ENCODE measurements around the gene ASZ1.

ASZ1 gene

GRCh38 chr7:117401293-117402002, 25.8 kb downstream of the ASZ1 start:
- no peak for DNase-seq (ENCODE audit: low read depth)

GRCh38 chr7:117399820-117400422, 27.4 kb downstream of the ASZ1 start:
- no peak for DNase-seq (ENCODE audit: low read depth)

GRCh38 chr7:117395743-117396142, 31.6 kb downstream of the ASZ1 start:
- DNase-seq (ENCODE audit: low read depth), result no peak

DNA sequence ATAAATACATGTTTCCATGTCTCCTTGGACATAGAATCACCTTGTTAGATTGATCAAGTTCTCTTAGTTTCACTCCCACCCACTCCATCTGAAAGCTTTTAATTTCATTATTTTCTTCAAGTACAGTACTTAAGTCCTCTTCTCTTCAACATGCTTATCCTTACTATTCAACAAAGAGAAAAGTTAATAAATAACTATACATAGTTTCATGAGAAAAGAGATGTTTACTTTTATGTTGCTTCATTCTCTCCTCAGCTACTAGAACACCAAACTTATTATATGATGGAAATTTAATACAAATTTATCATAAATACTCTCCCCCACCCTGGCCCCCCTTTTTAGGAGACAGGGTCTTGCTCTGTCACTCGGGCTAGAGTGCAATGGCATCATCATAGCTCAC, 33.5 kb downstream of the ASZ1 start:
- DNase-seq (ENCODE audit: low read depth), result no peak

DNA sequence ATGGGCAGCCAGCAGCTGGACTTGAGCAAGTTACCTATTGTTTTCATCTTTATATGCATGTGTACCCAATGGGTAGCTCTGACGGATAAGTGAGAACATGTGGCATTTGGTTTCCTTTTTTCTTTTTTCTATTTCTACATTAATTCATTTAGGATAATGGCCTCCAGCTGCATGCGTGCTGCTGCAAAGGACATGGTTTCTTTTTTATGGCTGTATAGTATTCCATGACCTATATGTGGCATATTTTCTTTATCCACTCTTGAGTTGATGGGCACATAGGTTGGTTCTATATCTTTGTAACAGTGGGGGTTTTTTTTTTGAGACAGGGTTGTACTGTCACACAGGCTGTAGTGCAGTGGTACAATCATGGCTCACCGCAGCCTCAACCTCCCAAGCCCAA, 37.4 kb downstream of the ASZ1 start:
- DNase-seq (ENCODE audit: low read depth), result no peak

- no peak for DNase-seq (ENCODE audit: low read depth)
Measured at GRCh38 chr7:117386110-117386706, 41.1 kb downstream of the ASZ1 start.

DNA sequence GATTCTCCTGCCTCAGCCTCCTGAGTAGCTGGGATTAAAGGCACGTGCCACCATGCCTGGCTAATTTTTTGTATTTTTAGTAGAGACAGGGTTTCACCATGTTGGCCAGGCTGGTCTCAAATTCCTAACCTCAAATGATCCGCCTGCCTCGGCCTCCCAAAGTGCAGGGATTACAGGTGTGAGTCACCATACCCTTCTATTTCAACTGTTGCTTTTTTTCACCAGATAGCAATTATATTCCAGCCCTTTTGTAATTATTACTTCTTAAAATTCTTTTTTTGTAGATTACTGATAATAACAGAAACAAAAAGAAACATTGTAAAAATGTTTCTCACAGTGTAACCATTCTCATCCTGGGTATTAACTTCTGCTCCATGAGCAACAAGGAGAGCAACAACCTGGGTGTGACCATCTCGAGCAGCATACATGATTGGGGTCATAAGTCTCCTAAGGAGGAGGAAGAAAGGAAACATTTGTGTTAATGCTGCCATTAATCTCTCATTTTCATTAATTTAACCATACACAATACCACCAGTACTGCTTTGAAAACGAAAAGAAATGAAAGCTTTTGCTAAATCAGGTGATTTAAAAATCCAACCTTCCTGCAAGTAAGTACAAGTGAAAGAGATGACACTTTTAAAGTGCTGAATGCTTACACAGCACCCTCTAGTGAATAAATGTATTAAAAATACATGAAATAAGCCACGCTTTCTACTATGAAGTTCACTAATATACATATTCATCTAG, 41.8 kb downstream of the ASZ1 start:
- DNase-seq (ENCODE audit: low read depth), result no peak

GRCh38 chr7:117384688-117385362, 42.5 kb downstream of the ASZ1 start:
- DNase-seq (ENCODE audit: low read depth), result no peak

GRCh38 chr7:117383483-117384189, 43.7 kb downstream of the ASZ1 start:
- no peak for DNase-seq (ENCODE audit: low read depth)

DNA sequence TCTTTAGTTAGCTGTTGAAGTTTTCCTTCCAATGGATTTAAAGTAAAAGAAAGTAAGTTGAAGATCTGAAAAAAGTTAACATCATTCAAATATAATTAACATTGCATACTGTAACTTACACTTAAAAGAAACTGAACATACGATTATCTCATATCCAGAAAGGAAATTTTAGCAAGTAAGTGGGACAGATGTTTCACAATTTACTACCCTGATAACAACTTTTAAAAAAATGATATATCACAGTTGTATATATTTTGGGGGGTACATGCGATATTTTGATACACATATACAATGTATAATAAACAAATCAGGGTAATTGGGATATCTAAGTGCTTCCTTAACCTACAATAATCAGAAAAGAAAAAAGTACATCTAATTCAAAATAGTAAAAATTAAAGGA, 44.2 kb downstream of the ASZ1 start:
- DNase-seq (ENCODE audit: low read depth), result no peak

DNA sequence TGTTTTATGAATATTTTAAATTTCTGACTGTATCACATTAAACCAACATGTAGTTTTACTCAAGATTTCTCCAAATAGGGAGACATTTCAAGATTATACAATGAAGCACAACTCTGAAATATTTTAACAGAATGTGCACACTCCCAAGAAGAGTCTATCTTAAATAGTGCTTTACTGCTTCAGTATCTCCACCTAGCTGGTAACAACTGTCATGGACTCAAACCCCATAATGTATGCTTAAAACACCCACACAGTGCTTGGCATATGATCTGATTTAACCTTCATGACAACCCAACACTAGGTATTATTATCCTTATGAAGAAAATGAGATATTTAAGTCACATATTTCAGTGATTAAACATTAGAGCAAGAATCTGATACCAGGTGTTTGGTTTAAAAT, 45.9 kb downstream of the ASZ1 start:
- DNase-seq (ENCODE audit: low read depth), result no peak

GRCh38 chr7:117375380-117375779, 51.9 kb downstream of the ASZ1 start:
- DNase-seq (ENCODE audit: low read depth), result no peak

DNA sequence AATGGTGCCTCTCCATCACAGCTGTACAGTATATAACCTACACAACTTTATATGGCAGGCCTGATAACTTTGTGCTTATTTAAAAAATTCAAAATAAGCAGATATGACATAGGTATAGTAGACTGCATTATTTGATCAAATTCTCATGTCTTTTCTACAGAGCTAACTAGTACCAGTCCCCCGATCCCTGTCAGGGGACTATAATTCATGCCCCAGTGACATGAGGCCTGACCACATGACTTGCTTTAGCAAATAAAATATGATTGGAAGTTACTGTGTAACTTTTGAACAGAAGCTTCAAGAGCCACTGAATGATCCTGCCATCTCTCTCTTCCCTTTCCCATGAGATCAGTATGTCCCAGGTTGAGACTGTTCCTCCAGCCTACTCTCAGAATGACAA, 55.2 kb downstream of the ASZ1 start:
- DNase-seq (ENCODE audit: low read depth), result no peak

GRCh38 chr7:117364339-117365080, 62.8 kb downstream of the ASZ1 start:
- DNase-seq (ENCODE audit: low read depth), result no peak

DNA sequence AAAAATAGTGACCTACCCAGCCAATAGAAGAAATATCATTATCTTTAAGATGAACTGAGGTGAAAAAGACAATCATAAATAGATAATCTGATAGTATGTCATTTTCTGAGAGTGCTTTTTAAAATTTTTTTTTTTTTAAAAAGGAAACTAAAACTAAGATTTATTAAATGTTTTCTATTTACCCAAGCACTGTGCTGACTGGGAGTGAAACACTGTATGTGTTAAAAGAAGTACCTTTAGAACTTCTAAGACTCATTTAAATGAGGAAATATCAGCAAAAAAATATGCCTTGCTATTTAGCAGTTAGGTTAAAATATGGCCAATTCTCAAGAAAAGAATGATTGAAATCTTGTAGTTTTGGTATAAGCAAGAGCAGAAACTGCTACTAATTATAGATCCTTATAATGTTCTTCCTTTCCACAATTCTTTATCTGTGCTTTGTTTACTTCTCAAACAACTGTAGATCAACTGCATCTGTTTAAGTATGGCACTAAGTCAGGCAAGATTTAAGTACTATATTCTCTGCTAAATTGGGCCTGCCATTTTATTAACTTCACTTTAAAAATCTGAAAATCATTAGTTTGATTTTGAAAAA, 64.9 kb downstream of the ASZ1 start:
- DNase-seq (ENCODE audit: low read depth), result no peak

DNA sequence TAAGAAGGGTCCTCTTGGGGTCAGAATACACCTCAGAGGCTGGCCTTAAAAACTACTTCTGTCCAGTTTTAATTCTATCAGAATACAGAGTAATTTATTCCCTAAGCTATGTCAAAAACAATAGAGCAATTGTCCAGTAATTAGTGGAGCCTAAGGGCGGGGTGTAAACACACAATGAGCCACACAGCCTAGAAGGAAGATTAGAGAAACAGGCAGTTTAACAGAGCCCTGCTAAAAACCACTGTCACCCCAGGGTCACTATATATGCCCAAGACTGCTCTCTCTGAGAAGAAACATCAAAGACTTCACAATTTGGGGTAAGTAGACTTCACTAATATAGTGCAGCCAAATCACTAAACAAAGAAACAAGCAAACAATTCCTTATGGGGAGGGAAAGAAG, 77.3 kb downstream of the ASZ1 start:
- DNase-seq (ENCODE audit: low read depth), result no peak

DNA sequence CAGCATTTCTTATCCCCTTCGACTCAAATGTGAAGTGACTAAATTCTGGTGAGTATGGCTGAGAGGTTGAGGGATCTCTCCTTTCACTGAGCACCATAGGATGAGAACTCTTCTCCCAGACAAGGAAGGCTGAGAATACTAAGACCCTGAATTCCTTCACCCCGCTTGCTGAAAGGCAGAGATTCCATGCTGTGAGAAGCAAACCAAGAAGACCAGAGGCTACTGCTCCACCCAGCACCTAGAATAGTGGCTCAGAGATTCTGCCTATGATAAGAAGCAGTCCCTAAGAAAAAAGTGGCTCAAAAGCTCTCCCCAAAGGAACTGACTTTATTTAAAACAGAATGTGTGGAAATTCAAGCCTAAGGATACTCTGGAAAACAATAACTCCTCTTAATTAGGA, 77.7 kb downstream of the ASZ1 start:
- DNase-seq (ENCODE audit: low read depth), result no peak

DNA sequence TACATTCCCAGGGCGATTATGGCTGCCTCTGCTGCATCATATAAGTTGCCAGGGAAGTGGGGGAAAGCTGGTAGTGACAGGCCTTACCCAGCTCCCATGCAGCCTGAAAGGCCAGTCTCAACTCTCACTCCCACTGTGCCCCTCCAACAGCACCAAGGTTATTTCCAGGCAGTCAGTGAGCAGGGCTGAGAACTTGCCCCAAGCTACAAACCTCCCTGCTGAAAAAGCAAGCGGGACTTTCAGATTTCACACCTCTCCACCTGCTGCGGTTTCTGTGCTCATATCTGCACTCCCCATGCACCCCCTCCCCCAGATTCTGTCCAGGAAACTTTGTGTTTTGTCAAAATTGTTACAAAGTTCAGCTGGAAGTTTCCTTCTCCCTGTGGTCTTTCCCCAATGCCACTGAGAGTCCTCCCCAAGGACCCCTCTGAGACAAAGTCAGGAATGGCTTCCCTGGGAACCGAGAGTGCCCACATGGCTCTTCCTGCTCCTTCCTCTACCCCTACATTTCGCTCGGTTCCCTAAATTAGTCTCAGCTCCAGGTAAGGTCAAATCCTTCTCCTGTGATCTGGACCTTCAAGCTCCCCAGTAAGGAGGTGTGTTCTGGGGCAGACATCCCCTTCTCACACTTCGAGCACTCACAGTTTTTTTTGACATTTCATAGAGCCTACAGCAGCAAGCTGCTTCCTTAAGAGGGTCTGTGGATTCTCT, 79.2 kb downstream of the ASZ1 start:
- no peak for DNase-seq (ENCODE audit: low read depth)

DNA sequence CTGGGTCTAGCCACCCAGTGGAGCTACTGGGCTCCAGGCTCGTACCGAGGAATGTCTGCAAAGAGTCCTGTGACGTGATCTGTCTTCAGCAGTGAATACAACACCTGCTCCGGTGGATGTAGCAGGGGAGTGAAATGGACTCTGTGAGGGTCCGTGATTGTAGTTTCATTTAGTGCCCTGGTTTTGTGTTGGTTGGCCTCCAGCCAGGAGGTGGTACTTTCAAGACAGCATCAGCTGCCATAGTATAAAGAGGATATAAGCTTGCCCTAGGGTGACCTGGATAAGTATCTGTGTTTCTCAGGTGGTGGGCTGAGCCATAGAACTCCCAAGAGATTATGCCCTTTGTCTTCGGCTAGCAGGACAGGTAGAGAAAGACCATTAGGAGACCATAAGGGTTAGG, 79.8 kb downstream of the ASZ1 start:
- DNase-seq (ENCODE audit: low read depth), result no peak

DNA sequence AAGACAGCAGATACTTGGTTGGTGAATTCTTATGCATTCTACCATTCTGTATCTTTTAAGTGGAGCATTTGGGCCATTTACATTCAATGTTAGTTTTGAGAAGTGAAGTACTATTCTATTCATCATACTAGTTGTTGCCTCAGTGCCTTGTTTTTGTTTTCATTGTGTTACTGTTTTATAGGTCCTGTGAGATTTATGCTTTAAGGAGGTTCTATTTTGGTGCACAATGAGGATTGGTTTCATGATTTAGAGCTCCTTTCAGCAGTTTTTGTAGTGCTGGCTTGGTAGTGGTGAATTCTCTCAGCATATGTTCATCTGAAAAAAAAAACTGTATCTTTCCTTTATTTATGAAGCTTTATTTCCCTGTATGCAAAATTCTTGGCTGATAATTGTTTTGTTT, 81.1 kb downstream of the ASZ1 start:
- DNase-seq (ENCODE audit: low read depth), result no peak
